Endometrial microvascular endothelial cells (primary cell): ENCODE results near the gene BMPR2. TPM values are rescaled to one million over a fixed set of nuclear protein-coding genes. Genes with fewer than 3 reads are reported as not detected.
"Not testable (repeated sequence)": the region's sequence is repeated elsewhere in the genome, so short reads cannot be mapped to it uniquely, and the experiment has no call there.

Source experiments
- in situ Hi-C: cut with HindIII; loops from 2 replicates; pipeline ENCODE4 v1.10.0; 2017; ENCODE audit warnings: low sequenced_read_pairs, low pct_unique_long_range_greater_than_20kb; ENCODE audit errors: inconsistent ontology term
- total RNA-seq: library from RNA; depleted of rRNA; stranded (reverse); fragments of >200 nt; gene quantifications from one replicate; pipeline ENCODE4 v1.2.3, GENCODE V29; 2015; ENCODE audit errors: inconsistent ontology term

The BMPR2 gene
- total RNA-seq, 1 donor from 2014 or later: 57.1 TPM

GRCh38 chr2:202436626-202437025 lies 60.5 kb downstream of the BMPR2 start:
- in situ Hi-C loops: no loop called here

- in situ Hi-C loops: not testable (repeated sequence)
Observed at GRCh38 chr2:202440117-202440516, 64.0 kb downstream of the BMPR2 start.

GRCh38 chr2:202442882-202443281 lies 66.8 kb downstream of the BMPR2 start:
- in situ Hi-C loops: no loop called here

GRCh38 chr2:202444000-202444399 lies 67.9 kb downstream of the BMPR2 start:
- in situ Hi-C loops: no loop called here

GRCh38 chr2:202449344-202449743 lies 73.2 kb downstream of the BMPR2 start:
- in situ Hi-C loops: no loop called here

- in situ Hi-C loops: no loop called here
Observed at GRCh38 chr2:202450785-202451184, 74.7 kb downstream of the BMPR2 start.

- in situ Hi-C loops: no loop called here
Observed at GRCh38 chr2:202452744-202453143, 76.6 kb downstream of the BMPR2 start.

- in situ Hi-C loops: no loop called here
Observed at GRCh38 chr2:202454536-202454935, 78.4 kb downstream of the BMPR2 start.

GRCh38 chr2:202455114-202455513 lies 79.0 kb downstream of the BMPR2 start:
- in situ Hi-C loops: no loop called here

GRCh38 chr2:202460119-202460518 lies 84.0 kb downstream of the BMPR2 start:
- in situ Hi-C loops: no loop called here

GRCh38 chr2:202479090-202479489 lies 103.0 kb downstream of the BMPR2 start:
- in situ Hi-C loops: no loop called here

GRCh38 chr2:202479610-202480009 lies 103.5 kb downstream of the BMPR2 start:
- in situ Hi-C loops: no loop called here

GRCh38 chr2:202486351-202486750 lies 110.2 kb downstream of the BMPR2 start:
- in situ Hi-C loops: no loop called here

GRCh38 chr2:202488671-202489070 lies 112.5 kb downstream of the BMPR2 start:
- in situ Hi-C loops: no loop called here

GRCh38 chr2:202490479-202490878 lies 114.4 kb downstream of the BMPR2 start:
- in situ Hi-C loops: no loop called here

GRCh38 chr2:202491514-202491913 lies 115.4 kb downstream of the BMPR2 start:
- in situ Hi-C loops: no loop called here

- in situ Hi-C loops: no loop called here
Observed at GRCh38 chr2:202494300-202495229, 118.4 kb downstream of the BMPR2 start.

- in situ Hi-C loops: no loop called here
Observed at GRCh38 chr2:202495230-202495604, 119.1 kb downstream of the BMPR2 start.

- in situ Hi-C loops: not testable (repeated sequence)
Observed at GRCh38 chr2:202496835-202497472, 120.8 kb downstream of the BMPR2 start.

GRCh38 chr2:202497473-202497866 lies 121.3 kb downstream of the BMPR2 start:
- in situ Hi-C loops: not testable (repeated sequence)
